GM12801 (cell line): ENCODE measurements around the gene URM1.

Experiments used
- TF ChIP-seq, protein P1 (sequence below): IDR thresholded peaks from one replicate; pipeline ENCODE4 v1.5.1; 2011; ENCODE audit warnings: control low read depth; ENCODE audit not compliant: insufficient read length; ENCODE audit errors: extremely low read depth

Gene URM1

DNA sequence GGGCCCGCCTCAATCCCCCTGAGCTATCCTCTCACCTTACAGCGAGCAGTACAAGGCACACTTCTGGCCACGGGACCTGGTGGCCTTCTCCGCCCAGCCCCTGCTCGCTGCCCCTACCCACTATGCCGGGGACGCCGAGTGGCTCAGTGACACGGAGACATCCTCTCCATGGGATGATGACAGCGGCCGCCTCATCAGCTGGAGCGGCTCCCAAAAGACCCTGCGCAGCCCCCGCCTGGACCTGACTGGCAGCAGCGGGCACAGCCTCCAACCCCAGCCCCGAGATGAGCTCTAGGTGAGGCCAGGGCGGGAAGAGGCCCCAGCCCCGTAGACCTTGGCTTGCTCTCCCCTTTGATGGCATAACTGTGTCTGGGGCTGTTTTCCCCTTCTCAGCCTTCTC, 64.4 kb downstream of the URM1 start:
- TF ChIP-seq, protein P1, sequence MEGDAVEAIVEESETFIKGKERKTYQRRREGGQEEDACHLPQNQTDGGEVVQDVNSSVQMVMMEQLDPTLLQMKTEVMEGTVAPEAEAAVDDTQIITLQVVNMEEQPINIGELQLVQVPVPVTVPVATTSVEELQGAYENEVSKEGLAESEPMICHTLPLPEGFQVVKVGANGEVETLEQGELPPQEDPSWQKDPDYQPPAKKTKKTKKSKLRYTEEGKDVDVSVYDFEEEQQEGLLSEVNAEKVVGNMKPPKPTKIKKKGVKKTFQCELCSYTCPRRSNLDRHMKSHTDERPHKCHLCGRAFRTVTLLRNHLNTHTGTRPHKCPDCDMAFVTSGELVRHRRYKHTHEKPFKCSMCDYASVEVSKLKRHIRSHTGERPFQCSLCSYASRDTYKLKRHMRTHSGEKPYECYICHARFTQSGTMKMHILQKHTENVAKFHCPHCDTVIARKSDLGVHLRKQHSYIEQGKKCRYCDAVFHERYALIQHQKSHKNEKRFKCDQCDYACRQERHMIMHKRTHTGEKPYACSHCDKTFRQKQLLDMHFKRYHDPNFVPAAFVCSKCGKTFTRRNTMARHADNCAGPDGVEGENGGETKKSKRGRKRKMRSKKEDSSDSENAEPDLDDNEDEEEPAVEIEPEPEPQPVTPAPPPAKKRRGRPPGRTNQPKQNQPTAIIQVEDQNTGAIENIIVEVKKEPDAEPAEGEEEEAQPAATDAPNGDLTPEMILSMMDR, result no peak

GRCh38 chr9:128438343-128439109, 67.4 kb downstream of the URM1 start:
- TF ChIP-seq, protein P1, result no peak

GRCh38 chr9:128439273-128439672, 68.1 kb downstream of the URM1 start:
- TF ChIP-seq, protein P1, result no peak
